ENCODE measurements around the gene SBF1.
A peak's percentile ranks its signal among the peaks of the same experiment; 100 is the strongest.

Gene SBF1

GRCh38 chr22:50440544-50441249 lies 34.1 kb downstream of the SBF1 start:
- no peak overlapping the region for H3K14ac ChIP-seq (ENCODE audit: low read length)
- H2AFZ ChIP-seq (ENCODE audit: low read length) = no peak overlapping the region
- no CpG with 5 or more reads among the region's 26 CpGs for WGBS, 2 donors (ENCODE audit: extremely low coverage in 2 of 2, insufficient read length in 2 of 2, insufficient replicate concordance in 1 of 2)
- no peak overlapping the region for H2BK15ac ChIP-seq (ENCODE audit: low read length)
- DNase-seq (ENCODE audit: low spot score) = no peak
- peaks cover 3% of the 10 kb centered on the region for H3K79me1 ChIP-seq (ENCODE audit: low read depth, low read length)
- no peak overlapping the region for H3K4me2 ChIP-seq (ENCODE audit: insufficient read depth, low read length, poor library complexity, severe bottlenecking)
- peaks cover 0 to 4% of the 10 kb centered on the region in 2 donors for H3K4me1 ChIP-seq (ENCODE audit: control insufficient read depth in 2 of 2, insufficient read depth in 1 of 2, low read depth in 1 of 2, low read length in 2 of 2)
- H3K9ac ChIP-seq (ENCODE audit: low read depth, low read length, poor library complexity) = no peak overlapping the region
- peak overlapping the region; percentile 53 for H2BK5ac ChIP-seq (ENCODE audit: low read length)
- H2BK12ac ChIP-seq (ENCODE audit: low read length) = no peak overlapping the region
- peaks cover 40 to 90% of the 10 kb centered on the region in 2 donors for H3K36me3 ChIP-seq (replicated peaks in 1 of 2; ENCODE audit: control insufficient read depth in 2 of 2, insufficient read depth in 2 of 2, low read length in 2 of 2)
- no peak overlapping the region for H4K8ac ChIP-seq (ENCODE audit: low read depth, low read length)
- H4K91ac ChIP-seq (ENCODE audit: low read depth, low read length, poor library complexity) = peak overlapping the region; percentile 53
- no peaks in the 10 kb centered on the region for H3K27me3 ChIP-seq (ENCODE audit: control insufficient read depth in 3 of 3, insufficient read depth in 3 of 3, low read depth in 1 of 3, low read length in 3 of 3)
- H2BK120ac ChIP-seq (ENCODE audit: low read depth, low read length) = no peak overlapping the region
- no peak overlapping the region for H3K23ac ChIP-seq (ENCODE audit: low read depth, low read length, poor library complexity)
- no peak overlapping the region for H3K4ac ChIP-seq (ENCODE audit: low read length)
- H3K18ac ChIP-seq (ENCODE audit: low read length) = no peak overlapping the region
- H2AK5ac ChIP-seq (ENCODE audit: low read depth, low read length) = no peak overlapping the region
- H3K27ac ChIP-seq (replicated peaks; ENCODE audit: low read length) = no peak overlapping the region
- H3K4me3 ChIP-seq (ENCODE audit: low read length in 2 of 2) = no peak overlapping the region
- no peaks in the 10 kb centered on the region for H3K9me3 ChIP-seq (replicated peaks in 1 of 2; ENCODE audit: control insufficient read depth in 2 of 2, insufficient read depth in 1 of 2, low read depth in 1 of 2, low read length in 2 of 2)

- Histone ChIP-seq H3K27ac (replicated peaks; ENCODE audit: low read length) (no peak overlapping the region), H2BK5ac (ENCODE audit: low read length) (peak overlapping the region; percentile 53), H3K4me3 (ENCODE audit: low read length in 2 of 2) (no peak overlapping the region), H3K79me1 (ENCODE audit: low read depth, low read length) (peaks cover 3% of the 10 kb centered on the region), H3K36me3 (replicated peaks in 1 of 2; ENCODE audit: control insufficient read depth in 2 of 2, insufficient read depth in 2 of 2, low read length in 2 of 2) (peaks cover 37 to 90% of the 10 kb centered on the region in 2 donors), H3K14ac (ENCODE audit: low read length) (no peak overlapping the region), H3K27me3 (ENCODE audit: control insufficient read depth in 3 of 3, insufficient read depth in 3 of 3, low read depth in 1 of 3, low read length in 3 of 3) (no peaks in the 10 kb centered on the region), H3K4me2 (ENCODE audit: insufficient read depth, low read length, poor library complexity, severe bottlenecking) (no peak overlapping the region), H3K9me3 (replicated peaks in 1 of 2; ENCODE audit: control insufficient read depth in 2 of 2, insufficient read depth in 1 of 2, low read depth in 1 of 2, low read length in 2 of 2) (no peaks in the 10 kb centered on the region), H3K23ac (ENCODE audit: low read depth, low read length, poor library complexity) (peak overlapping the region; percentile 43), H3K9ac (ENCODE audit: low read depth, low read length, poor library complexity) (no peak overlapping the region), H3K18ac (ENCODE audit: low read length) (peak overlapping the region; percentile 17), H4K8ac (ENCODE audit: low read depth, low read length) (no peak overlapping the region), H2BK15ac (ENCODE audit: low read length) (no peak overlapping the region), H2AFZ (ENCODE audit: low read length) (no peak overlapping the region), H3K4me1 (ENCODE audit: control insufficient read depth in 2 of 2, insufficient read depth in 1 of 2, low read depth in 1 of 2, low read length in 2 of 2) (no peaks in the 10 kb centered on the region), H2BK120ac (ENCODE audit: low read depth, low read length) (no peak overlapping the region), H2AK5ac (ENCODE audit: low read depth, low read length) (no peak overlapping the region), H3K4ac (ENCODE audit: low read length) (no peak overlapping the region), H4K91ac (ENCODE audit: low read depth, low read length, poor library complexity) (peak overlapping the region; percentile 85), H2BK12ac (ENCODE audit: low read length) (peak overlapping the region; percentile 73)
- no CpG with 5 or more reads among the region's 10 CpGs for WGBS, 2 donors (ENCODE audit: extremely low coverage in 2 of 2, insufficient read length in 2 of 2, insufficient replicate concordance in 1 of 2)
- DNase-seq (ENCODE audit: low spot score) = no peak
Measured at GRCh38 chr22:50439871-50440331, 34.9 kb downstream of the SBF1 start.

GRCh38 chr22:50439314-50439870 lies 35.4 kb downstream of the SBF1 start:
- Histone ChIP-seq H2BK12ac (ENCODE audit: low read length) (no peak overlapping the region), H3K4ac (ENCODE audit: low read length) (no peak overlapping the region), H3K9ac (ENCODE audit: low read depth, low read length, poor library complexity) (peak overlapping the region; percentile 0), H2BK5ac (ENCODE audit: low read length) (peak overlapping the region; percentile 53), H3K23ac (ENCODE audit: low read depth, low read length, poor library complexity) (peak overlapping the region; percentile 43), H3K14ac (ENCODE audit: low read length) (no peak overlapping the region), H3K27ac (replicated peaks; ENCODE audit: low read length) (no peak overlapping the region), H2AK5ac (ENCODE audit: low read depth, low read length) (no peak overlapping the region), H3K18ac (ENCODE audit: low read length) (no peak overlapping the region), H3K4me1 (ENCODE audit: control insufficient read depth in 2 of 2, insufficient read depth in 1 of 2, low read depth in 1 of 2, low read length in 2 of 2) (no peaks in the 10 kb centered on the region), H3K4me2 (ENCODE audit: insufficient read depth, low read length, poor library complexity, severe bottlenecking) (no peak overlapping the region), H3K9me3 (replicated peaks in 1 of 2; ENCODE audit: control insufficient read depth in 2 of 2, insufficient read depth in 1 of 2, low read depth in 1 of 2, low read length in 2 of 2) (no peaks in the 10 kb centered on the region), H2BK120ac (ENCODE audit: low read depth, low read length) (no peak overlapping the region), H4K8ac (ENCODE audit: low read depth, low read length) (no peak overlapping the region), H2AFZ (ENCODE audit: low read length) (no peak overlapping the region), H3K27me3 (ENCODE audit: control insufficient read depth in 3 of 3, insufficient read depth in 3 of 3, low read depth in 1 of 3, low read length in 3 of 3) (no peaks in the 10 kb centered on the region), H3K79me1 (ENCODE audit: low read depth, low read length) (peaks cover 3% of the 10 kb centered on the region), H4K91ac (ENCODE audit: low read depth, low read length, poor library complexity) (peak overlapping the region; percentile 85), H3K4me3 (ENCODE audit: low read length in 2 of 2) (no peak overlapping the region), H3K36me3 (replicated peaks in 1 of 2; ENCODE audit: control insufficient read depth in 2 of 2, insufficient read depth in 2 of 2, low read length in 2 of 2) (peaks cover 37 to 86% of the 10 kb centered on the region in 2 donors), H2BK15ac (ENCODE audit: low read length) (no peak overlapping the region)
- no CpG with 5 or more reads among the region's 17 CpGs for WGBS, 2 donors (ENCODE audit: extremely low coverage in 2 of 2, insufficient read length in 2 of 2, insufficient replicate concordance in 1 of 2)
- DNase-seq (ENCODE audit: low spot score) = no peak

Measured in neuronal stem cell (in vitro differentiated cells).